ENCODE measurements around the gene PDE6H. TPM values are rescaled to one million over a fixed set of nuclear protein-coding genes. Genes with fewer than 3 reads are reported as not detected.
A peak's percentile ranks its signal among the peaks of the same experiment; 100 is the strongest.

PDE6H gene
- total RNA-seq, 1 donor from 2014 or later: not detected

DNA sequence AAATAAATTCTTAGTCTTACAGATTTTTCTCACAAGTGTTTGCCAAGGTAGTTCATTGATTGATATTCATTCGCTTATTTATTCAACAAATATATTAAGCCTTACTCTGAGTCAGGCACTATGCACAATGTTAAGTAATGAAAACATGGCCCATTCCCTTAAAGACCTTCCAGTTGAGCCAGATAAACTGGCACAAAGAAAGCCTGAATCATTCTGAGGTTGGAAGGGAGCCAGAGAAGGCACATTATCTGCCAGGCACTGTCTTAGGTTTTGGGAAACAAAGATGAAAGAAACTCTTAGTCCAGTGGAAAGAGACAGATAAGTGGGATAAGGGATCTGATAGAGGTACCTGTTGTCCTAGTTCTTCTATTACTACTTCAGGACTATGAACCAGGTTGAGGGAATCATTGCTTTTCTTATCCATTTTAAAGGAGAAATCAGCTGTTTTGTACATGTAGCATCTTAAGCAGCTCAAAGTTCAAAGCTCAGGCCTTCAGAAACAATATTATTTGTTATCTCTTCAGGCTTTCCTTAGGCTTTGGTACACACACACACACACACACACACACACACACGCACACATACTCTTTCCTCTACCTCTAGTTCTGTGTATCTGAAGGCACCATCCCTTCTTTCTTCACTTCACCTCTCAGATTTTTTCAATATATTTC lies 27.0 kb downstream of the PDE6H start:
- H3K27ac ChIP-seq: peak overlapping the region; percentile 61
- intact Hi-C loops (cut with DNase I): loop anchor here (5.0 to 10.0 kb wide), 2 partner anchors 153 to 255 kb away; no protein-coding TSS in a partner anchor
- H3K36me3 ChIP-seq: no peaks in the 10 kb centered on the region
- H3K4me3 ChIP-seq: no peak overlapping the region
- no peak for DNase-seq (ENCODE audit: extremely low spot score in 2 of 2)
- H3K9me3 ChIP-seq: no peaks in the 10 kb centered on the region
- H3K4me1 ChIP-seq: peaks cover 22% of the 10 kb centered on the region
- H3K27me3 ChIP-seq: no peaks in the 10 kb centered on the region
- TF ChIP-seq POLR2AphosphoS5 (IDR thresholded peaks at IDR 0.05; ENCODE audit: insufficient read depth in 1 of 2, low read depth in 1 of 2): no peak
- no peak for TF ChIP-seq CTCF (IDR thresholded peaks at IDR 0.05)
- TF ChIP-seq POLR2A (IDR thresholded peaks at IDR 0.05): no peak

- intact Hi-C loops (cut with DNase I): loop anchor here (10.0 kb wide), 1 partner anchor 254 kb away; no protein-coding TSS in a partner anchor
- H3K4me3 ChIP-seq: no peak overlapping the region
- TF ChIP-seq POLR2A (IDR thresholded peaks at IDR 0.05) (no peak), POLR2AphosphoS5 (IDR thresholded peaks at IDR 0.05; ENCODE audit: insufficient read depth in 1 of 2, low read depth in 1 of 2) (no peak), CTCF (IDR thresholded peaks at IDR 0.05) (no peak)
- no peak for DNase-seq (ENCODE audit: extremely low spot score in 2 of 2)
- no peaks in the 10 kb centered on the region for H3K27me3 ChIP-seq
- H3K27ac ChIP-seq: peak overlapping the region; percentile 61
- no peaks in the 10 kb centered on the region for H3K9me3 ChIP-seq
- H3K36me3 ChIP-seq: no peaks in the 10 kb centered on the region
- peaks cover 15% of the 10 kb centered on the region for H3K4me1 ChIP-seq
These were observed 27.7 kb downstream of the PDE6H start for GRCh38 chr12:15000575-15000974.

- no peaks in the 10 kb centered on the region for H3K36me3 ChIP-seq
- no peaks in the 10 kb centered on the region for H3K9me3 ChIP-seq
- H3K27ac ChIP-seq: peak overlapping the region; percentile 18
- no peak overlapping the region for H3K4me3 ChIP-seq
- intact Hi-C loops (cut with DNase I): loop anchor here (10.0 kb wide), 1 partner anchor 253 kb away; no protein-coding TSS in a partner anchor
- peaks cover 15% of the 10 kb centered on the region for H3K4me1 ChIP-seq
- TF ChIP-seq POLR2AphosphoS5 (IDR thresholded peaks at IDR 0.05; ENCODE audit: insufficient read depth in 1 of 2, low read depth in 1 of 2): no peak
- TF ChIP-seq POLR2A (IDR thresholded peaks at IDR 0.05): no peak
- TF ChIP-seq CTCF (IDR thresholded peaks at IDR 0.05): no peak
- H3K27me3 ChIP-seq: no peaks in the 10 kb centered on the region
- no peak for DNase-seq (ENCODE audit: extremely low spot score in 2 of 2)
These were observed 29.0 kb downstream of the PDE6H start for GRCh38 chr12:15001733-15002382.

DNA sequence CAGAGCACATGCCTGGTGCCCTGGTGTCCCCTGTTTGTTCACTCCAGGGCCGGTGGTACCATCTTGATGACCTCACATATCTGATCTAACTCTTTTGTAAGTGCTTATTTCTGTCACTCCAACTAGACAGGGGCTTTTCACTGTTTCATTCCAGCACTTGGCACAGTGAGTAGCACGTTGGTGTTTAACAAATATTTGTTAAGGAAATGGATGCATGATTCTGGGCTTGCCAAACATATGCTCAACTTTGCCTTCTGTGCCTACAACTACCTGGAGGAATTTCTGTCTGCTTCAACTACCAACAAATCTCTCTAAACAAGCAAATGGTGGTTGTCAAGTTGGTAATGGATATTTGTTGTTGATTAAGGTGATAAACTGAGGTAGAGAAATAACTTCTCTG lies 31.6 kb downstream of the PDE6H start:
- TF ChIP-seq POLR2AphosphoS5 (IDR thresholded peaks at IDR 0.05; ENCODE audit: insufficient read depth in 1 of 2, low read depth in 1 of 2) (no peak), POLR2A (IDR thresholded peaks at IDR 0.05) (no peak), CTCF (IDR thresholded peaks at IDR 0.05) (no peak)
- Histone ChIP-seq H3K9me3 (no peaks in the 10 kb centered on the region), H3K36me3 (no peaks in the 10 kb centered on the region), H3K27ac (no peak overlapping the region), H3K4me1 (peaks cover 6% of the 10 kb centered on the region), H3K27me3 (no peaks in the 10 kb centered on the region), H3K4me3 (no peak overlapping the region)
- intact Hi-C loops (cut with DNase I): loop anchor here (10.0 kb wide), 1 partner anchor 250 kb away; no protein-coding TSS in a partner anchor
- no peak for DNase-seq (ENCODE audit: extremely low spot score in 2 of 2)

GRCh38 chr12:15005064-15005463 lies 32.2 kb downstream of the PDE6H start:
- H3K27ac ChIP-seq: no peak overlapping the region
- H3K4me3 ChIP-seq: no peak overlapping the region
- no peaks in the 10 kb centered on the region for H3K36me3 ChIP-seq
- intact Hi-C loops (cut with DNase I): loop anchor here (10.0 kb wide), 1 partner anchor 250 kb away; no protein-coding TSS in a partner anchor
- no peaks in the 10 kb centered on the region for H3K27me3 ChIP-seq
- TF ChIP-seq POLR2AphosphoS5 (IDR thresholded peaks at IDR 0.05; ENCODE audit: insufficient read depth in 1 of 2, low read depth in 1 of 2) (no peak), POLR2A (IDR thresholded peaks at IDR 0.05) (no peak), CTCF (IDR thresholded peaks at IDR 0.05) (no peak)
- no peaks in the 10 kb centered on the region for H3K9me3 ChIP-seq
- H3K4me1 ChIP-seq: no peaks in the 10 kb centered on the region
- no peak for DNase-seq (ENCODE audit: extremely low spot score in 2 of 2)

All from vagina (tissue), 2 donors.